Lower leg skin (tissue), 4 donors: ENCODE measurements around the gene SLC13A3. TPM values are rescaled to one million over a fixed set of nuclear protein-coding genes. Genes with fewer than 3 reads are reported as not detected.

Experiments used
- DNase-seq, 2 donors: peaks; one replicate each; pipeline ENCODE4 v3.0.0-alpha.2; 2019; ENCODE audit warnings: low spot score in 2 of 2
- H3K4me3 ChIP-seq: fragments of 200-600 bp; sonication (generic); 2 replicates; pipeline ENCODE4 v1.5.1; 2017; ENCODE audit warnings: mild to moderate bottlenecking, low read depth; ENCODE audit not compliant: poor library complexity, severe bottlenecking
- CTCF ChIP-seq, 3 donors: fragments of 450-650 bp; IDR thresholded peaks; one replicate each; pipeline ENCODE4 v1.5.1; 2016; ENCODE audit warnings: antibody characterized with exemption in 3 of 3, mild to moderate bottlenecking in 3 of 3, moderate library complexity in 2 of 3
- POLR2A ChIP-seq, 2 donors: fragments of 450-650 bp; IDR thresholded peaks; one replicate each; pipeline ENCODE4 v1.6.1; 2016 to 2017; ENCODE audit warnings: antibody characterized with exemption in 2 of 2, mild to moderate bottlenecking in 1 of 2, moderate library complexity in 1 of 2
- WGBS, 2 donors: methylation state at CpG; one replicate each; pipeline ENCODE4 v1.1.5; 2018; 5-methylcytosine and 5-hydroxymethylcytosine counted together
- intact Hi-C: fragments of 100-400 bp; cut with DNase I; formaldehyde crosslinking; loops from one replicate; pipeline ENCODE4 v1.15.0; 2023; ENCODE audit warnings: low total_unique reads
- total RNA-seq, 4 donors: library from RNA; depleted of rRNA; stranded (reverse); fragments of >200 nt; gene quantifications; one replicate each; pipeline ENCODE4 v1.1.0, GENCODE V29; 2016

The SLC13A3 gene
- total RNA-seq, 4 donors from 2014 or later = 1.4 to 3.3 (median 1.8) TPM

GRCh38 chr20:46689082-46689753 is 38.0 kb upstream of the SLC13A3 start, which contains the start of gene TP53RK:
TSS of gene TP53RK (minus strand) at chr20:46689444. CDS start at chr20:46689414, 30 bp downstream.
- intact Hi-C loops = no loop called here
- WGBS, 2 donors = 1% methylated on average over 34 to 45 of the region's 71 CpGs
- DNase-seq = peak; percentile 99 to 100
- peak within 1 kb of the TSS; percentile 70 for H3K4me3 ChIP-seq
- no peak for TF ChIP-seq CTCF (IDR thresholded peaks at IDR 0.05)
- TF ChIP-seq POLR2A (IDR thresholded peaks at IDR 0.05) = no peak

GRCh38 chr20:46688151-46689081 is 37.2 kb upstream of the SLC13A3 start:
- 15 to 18% methylated on average over 20 of the region's 20 CpGs for WGBS, 2 donors
- intact Hi-C loops = no loop called here
- peak in 1 of 2 donors; percentile 72 for DNase-seq
- TF ChIP-seq POLR2A (IDR thresholded peaks at IDR 0.05) (no peak), CTCF (IDR thresholded peaks at IDR 0.05) (no peak)
- peak overlapping the region; percentile 70 for H3K4me3 ChIP-seq

- TF ChIP-seq POLR2A (IDR thresholded peaks at IDR 0.05) (no peak), CTCF (IDR thresholded peaks at IDR 0.05) (no peak)
- intact Hi-C loops = no loop called here
- WGBS, 2 donors = 24 to 28% methylated on average over 23 of the region's 23 CpGs
- no peak overlapping the region for H3K4me3 ChIP-seq
- DNase-seq = peak; percentile 51 to 87
Observed at GRCh38 chr20:46683939-46684750, 32.9 kb upstream of the SLC13A3 start.

GRCh38 chr20:46683668-46683938 is 32.3 kb upstream of the SLC13A3 start:
- intact Hi-C loops = no loop called here
- WGBS, 2 donors = 25 to 29% methylated on average over 8 of the region's 8 CpGs
- DNase-seq = no peak
- TF ChIP-seq POLR2A (IDR thresholded peaks at IDR 0.05) (no peak), CTCF (IDR thresholded peaks at IDR 0.05) (no peak)
- no peak overlapping the region for H3K4me3 ChIP-seq

- WGBS, 2 donors = 32 to 33% methylated on average over 12 of the region's 12 CpGs
- no peak for TF ChIP-seq CTCF (IDR thresholded peaks at IDR 0.05)
- TF ChIP-seq POLR2A (IDR thresholded peaks at IDR 0.05) = no peak
- peak in 1 of 2 donors; percentile 56 for DNase-seq
- no peak overlapping the region for H3K4me3 ChIP-seq
- intact Hi-C loops = no loop called here
Observed at GRCh38 chr20:46683011-46683667, 31.9 kb upstream of the SLC13A3 start.
